CD4-positive, alpha-beta T cell treated with Interferon alpha-2 for 1 hour (primary cell): ENCODE measurements around the gene OR2Z1.
"Not testable (repeated sequence)": the region's sequence is repeated elsewhere in the genome, so short reads cannot be mapped to it uniquely, and the experiment has no call there.

ENCODE experiments used
- DNase-seq, 2 donors: peaks; one replicate each; pipeline ENCODE4 v3.0.0-alpha.2; 2020 to 2022

OR2Z1 gene

DNA sequence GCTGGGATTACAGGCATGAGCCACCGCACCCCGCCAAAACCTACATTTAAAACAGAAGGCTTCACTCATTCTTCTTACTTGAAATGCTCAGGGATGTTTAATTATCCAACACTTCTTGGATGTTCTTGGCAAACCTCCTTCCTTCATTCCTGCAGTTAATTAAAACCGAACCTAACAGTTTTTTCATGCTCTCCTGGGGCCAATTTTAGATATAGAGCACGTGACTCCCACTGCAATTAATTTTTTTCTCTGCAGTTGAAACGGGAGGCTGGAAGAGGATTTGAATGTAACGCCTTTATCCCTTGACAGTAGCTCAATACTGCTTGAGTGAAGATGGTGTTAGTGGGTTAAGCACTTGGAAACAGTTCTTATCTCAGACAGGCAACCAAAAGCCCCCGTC lies 18.2 kb upstream of the OR2Z1 start:
- DNase-seq = no peak

DNA sequence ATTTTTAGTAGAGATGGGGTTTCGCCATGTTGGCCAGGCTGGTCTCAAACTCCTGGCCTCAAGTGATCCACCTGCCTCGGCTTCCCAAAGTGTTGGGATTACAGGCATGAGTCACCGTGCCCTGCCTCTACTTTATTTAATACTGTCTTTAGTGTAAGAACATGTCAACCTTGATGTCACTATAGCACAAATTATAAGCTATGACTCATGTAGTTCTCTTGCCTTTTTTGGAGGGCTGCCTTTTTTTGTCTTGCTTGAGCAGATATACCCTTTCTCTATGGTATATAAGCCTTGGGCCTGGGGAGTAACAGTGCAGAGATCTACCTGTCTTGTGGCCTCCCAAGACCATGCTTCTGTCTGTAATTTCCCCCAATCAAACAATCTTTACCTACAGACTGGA lies 16.1 kb upstream of the OR2Z1 start:
- DNase-seq = peak in 1 of 2 donors; percentile 8

DNA sequence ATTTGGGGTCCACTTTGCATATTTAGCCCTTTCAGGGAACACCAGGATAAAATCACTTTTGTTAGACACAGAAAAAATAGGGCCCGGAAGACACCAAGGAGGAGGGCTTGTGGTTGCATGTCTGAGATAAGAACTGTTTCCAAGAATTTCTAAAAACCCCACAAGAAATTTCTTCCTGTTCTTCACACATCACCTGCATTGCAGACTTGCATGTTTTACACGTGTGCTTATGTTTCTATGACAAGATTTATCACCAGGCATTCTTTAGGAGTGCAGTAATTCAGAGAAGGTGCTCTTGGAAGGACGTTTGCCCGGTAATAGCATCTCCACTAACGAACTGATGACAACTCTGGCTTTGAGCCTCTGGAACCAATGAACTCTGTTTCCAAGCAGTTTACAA lies 15.7 kb upstream of the OR2Z1 start:
- peak in 1 of 2 donors; percentile 47 for DNase-seq

DNA sequence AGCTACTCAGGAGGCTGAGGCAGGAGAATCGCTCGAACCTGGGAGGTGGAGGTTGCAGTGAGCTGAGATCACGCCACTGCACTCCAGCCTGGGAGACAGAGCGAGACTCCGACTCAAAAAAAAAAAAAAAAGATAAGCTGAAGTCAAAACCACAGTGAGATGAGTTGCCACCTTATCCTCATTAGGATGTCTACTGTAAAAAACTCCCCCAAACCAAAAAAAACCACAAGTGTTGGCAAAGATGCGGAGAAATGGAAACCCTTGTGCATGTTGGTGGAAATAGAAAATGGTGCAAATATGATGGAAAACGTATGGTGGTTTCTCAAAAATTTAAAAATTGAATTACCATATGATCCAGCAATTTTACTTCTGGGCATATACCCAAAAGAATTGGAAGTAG lies 11.1 kb upstream of the OR2Z1 start:
- DNase-seq = not testable (repeated sequence)

DNA sequence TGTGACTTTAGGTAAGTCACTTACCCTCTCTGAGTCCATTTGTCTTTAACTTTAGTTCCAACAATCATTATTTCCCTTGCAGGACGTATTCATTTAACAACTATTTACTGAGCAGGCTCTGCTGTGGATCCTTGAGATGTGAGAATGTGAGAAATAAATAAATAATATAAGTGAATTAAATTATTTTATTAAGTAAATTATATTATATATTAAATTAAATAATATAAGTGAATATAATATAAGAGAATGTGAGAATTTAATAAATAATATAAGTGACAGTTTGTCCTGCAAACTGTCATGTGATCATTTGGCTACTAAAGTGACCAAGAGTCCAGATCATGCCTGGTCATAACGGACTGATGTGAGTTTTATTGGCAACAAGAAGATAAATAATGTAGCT lies 598 bp downstream of the OR2Z1 start:
- no peak for DNase-seq

DNA sequence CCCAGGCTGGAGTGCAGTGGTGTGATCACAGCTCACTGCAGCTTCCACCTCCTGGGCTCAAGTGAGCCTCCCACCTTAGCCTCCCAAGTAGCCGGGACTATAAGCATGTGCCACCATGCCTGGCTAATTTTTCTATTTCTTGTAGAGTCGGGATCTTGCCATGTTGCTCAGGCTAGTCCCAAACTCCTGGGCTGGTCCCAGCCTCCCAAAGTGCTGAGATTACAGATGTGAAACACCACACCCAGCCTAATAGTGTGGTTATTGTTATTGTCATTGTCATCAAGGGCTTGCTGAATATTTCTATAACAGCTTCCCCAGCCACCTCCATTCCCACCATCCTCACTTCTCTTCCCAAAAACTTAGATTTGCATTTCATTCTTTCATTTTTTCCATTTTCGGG lies 2.8 kb downstream of the OR2Z1 start:
- DNase-seq = no peak

DNA sequence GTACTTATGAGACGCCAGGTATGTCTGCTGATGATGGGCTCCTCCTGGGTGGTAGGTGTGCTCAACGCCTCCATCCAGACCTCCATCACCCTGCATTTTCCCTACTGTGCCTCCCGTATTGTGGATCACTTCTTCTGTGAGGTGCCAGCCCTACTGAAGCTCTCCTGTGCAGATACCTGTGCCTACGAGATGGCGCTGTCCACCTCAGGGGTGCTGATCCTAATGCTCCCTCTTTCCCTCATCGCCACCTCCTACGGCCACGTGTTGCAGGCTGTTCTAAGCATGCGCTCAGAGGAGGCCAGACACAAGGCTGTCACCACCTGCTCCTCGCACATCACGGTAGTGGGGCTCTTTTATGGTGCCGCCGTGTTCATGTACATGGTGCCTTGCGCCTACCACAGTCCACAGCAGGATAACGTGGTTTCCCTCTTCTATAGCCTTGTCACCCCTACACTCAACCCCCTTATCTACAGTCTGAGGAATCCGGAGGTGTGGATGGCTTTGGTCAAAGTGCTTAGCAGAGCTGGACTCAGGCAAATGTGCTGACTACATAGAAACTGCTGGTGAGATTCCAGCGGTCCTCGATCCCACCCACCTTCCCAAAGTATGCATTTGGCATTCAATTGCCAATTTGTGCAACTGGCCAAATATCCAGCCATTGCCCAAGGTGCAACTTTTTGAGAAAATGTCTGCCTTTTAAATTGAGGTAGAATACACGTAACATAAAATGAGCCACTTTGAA lies 10.2 kb downstream of the OR2Z1 start:
- DNase-seq = no peak

DNA sequence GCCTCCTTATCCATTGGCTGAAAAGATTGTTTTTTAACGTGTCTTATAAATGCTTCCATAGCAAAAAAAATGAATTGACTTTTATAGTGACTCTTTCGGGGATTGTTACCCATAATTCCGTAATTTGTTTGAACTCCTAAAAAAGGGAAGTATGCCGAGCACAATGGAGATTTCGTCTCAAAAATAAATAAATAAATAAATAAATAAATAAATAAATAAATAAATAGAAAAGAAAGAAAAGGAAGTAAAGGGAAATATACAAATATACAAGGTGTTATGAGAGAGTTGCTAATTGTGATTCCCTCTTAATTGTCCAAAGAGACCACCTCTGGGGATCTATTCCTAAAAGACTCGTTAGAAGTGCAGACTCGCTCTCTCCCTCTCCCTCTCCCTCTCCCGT lies 16.9 kb downstream of the OR2Z1 start:
- DNase-seq = no peak

DNA sequence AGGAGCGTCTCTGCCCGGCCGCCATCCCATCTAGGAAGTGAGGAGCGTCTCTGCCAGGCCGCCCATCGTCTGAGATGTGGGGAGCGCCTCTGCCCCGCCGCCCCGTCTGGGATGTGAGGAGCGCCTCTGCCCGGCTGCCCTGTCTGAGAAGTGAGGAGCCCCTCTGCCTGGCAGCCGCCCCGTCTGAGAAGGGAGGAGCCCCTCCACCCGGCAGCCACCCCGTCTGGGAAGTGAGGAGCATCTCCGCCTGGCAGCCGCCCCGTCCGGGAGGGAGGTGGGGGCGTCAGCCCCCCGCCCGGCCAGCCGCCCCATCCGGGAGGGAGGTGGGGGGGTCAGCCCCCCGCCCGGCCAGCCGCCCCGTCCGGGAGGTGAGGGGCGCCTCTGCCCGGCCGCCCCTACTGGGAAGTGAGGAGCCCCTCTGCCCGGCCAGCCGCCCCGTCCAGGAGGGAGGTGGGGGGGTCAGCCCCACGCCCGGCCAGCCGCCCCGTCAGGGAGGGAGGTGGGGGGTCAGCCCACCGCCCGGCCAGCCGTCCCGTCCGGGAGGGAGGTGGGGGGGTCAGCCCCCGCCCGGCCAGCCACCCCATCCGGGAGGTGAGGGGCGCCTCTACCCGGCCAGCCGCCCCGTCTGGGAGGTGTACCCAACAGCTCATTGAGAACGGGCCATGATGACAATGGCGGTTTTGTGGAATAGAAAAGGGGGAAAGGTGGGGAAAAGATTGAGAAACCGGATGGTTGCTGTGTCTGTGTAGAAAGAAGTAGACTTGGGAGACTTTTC lies 18.0 kb downstream of the OR2Z1 start:
- DNase-seq = not testable (repeated sequence)

DNA sequence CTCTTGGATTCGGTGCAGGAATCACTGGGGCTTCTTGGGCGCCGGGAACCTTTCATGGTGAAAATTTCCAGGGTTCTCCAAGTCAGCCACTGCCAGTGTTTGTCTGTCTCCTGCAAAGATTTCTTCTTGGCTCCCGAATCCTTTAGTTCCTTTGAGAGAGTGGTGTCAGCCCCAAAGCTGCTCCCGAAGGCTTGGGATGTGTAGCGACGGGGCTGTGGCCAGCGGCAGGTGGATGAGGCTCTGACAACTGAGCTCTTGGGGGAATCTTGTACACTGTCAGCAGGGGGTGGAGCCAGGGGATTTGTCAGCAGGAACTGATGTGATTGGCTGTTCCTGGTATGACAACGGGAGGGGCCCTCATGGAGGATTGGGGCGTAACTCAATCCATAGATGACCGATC lies 45.8 kb downstream of the OR2Z1 start:
- DNase-seq = not testable (repeated sequence)

DNA sequence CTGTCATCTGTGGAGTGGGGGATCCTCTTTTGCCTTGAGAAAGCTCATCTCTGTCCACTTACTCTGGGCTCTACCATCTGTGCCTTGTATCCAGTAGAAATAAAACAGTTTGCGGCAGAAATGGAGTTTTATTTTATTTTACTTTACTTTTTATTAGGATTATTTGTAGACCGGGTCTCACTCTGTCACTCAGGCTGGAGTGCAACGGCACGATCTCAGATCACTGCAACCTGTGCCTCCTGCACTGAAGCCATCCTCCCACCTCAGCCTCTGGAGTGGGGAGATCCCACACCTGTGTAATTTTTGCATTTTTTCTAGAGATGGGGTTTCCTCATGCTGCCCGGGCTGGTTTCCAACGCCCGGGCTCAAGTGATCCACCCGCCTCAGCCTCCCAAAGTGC lies 47.8 kb downstream of the OR2Z1 start:
- DNase-seq = not testable (repeated sequence)

DNA sequence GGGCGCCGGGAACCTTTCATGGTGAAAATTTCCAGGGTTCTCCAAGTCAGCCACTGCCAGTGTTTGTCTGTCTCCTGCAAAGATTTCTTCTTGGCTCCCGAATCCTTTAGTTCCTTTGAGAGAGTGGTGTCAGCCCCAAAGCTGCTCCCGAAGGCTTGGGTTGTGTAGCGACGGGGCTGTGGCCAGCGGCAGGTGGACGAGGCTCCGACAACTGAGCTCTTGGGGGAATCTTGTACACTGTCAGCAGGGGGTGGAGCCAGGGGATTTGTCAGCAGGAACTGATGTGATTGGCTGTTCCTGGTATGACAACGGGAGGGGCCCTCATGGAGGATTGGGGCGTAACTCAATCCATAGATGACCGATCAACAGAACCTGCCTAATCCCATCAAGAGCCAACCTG lies 52.2 kb downstream of the OR2Z1 start:
- not testable (repeated sequence) for DNase-seq
